GM23338 (cell line): ENCODE results near the gene CRMP1. TPM values are rescaled to one million over a fixed set of nuclear protein-coding genes. Genes with fewer than 3 reads are reported as not detected.

Experiments used
- ATAC-seq: fragments of 200-7000 bp; cut with Tn5 transposase; 3 replicates; pipeline ENCODE4 v1.9.1; 2020
- DNase-seq: peaks from one replicate; pipeline ENCODE4 v3.0.0-alpha.2; 2015; ENCODE audit warnings: low spot score
- H2AFZ ChIP-seq: fragments of 200-600 bp; sonication (generic); 2 replicates; pipeline ENCODE4 v1.8.0; 2016; ENCODE audit warnings: antibody characterized with exemption, mild to moderate bottlenecking, moderate library complexity
- H3F3A ChIP-seq: fragments of 200-600 bp; sonication (generic); replicated peaks from 2 replicates; pipeline ENCODE4 v1.8.0; 2017; ENCODE audit warnings: antibody characterized with exemption, mixed run types, low read depth
- H3K27ac ChIP-seq: fragments of 200-600 bp; sonication (generic); 2 replicates; pipeline ENCODE4 v1.6.1; 2016; ENCODE audit warnings: low read depth
- H3K27me3 ChIP-seq: fragments of 200-600 bp; sonication (generic); 2 replicates; pipeline ENCODE4 v1.8.0; 2016; ENCODE audit warnings: mild to moderate bottlenecking, mixed run types, moderate library complexity; ENCODE audit not compliant: insufficient read depth
- H3K36me3 ChIP-seq: fragments of 200-600 bp; sonication (generic); 2 replicates; pipeline ENCODE4 v1.8.0; 2016; ENCODE audit warnings: mild to moderate bottlenecking; ENCODE audit not compliant: insufficient read depth
- H3K4me1 ChIP-seq: fragments of 200-600 bp; sonication (generic); 2 replicates; pipeline ENCODE4 v1.8.0; 2016; ENCODE audit warnings: mild to moderate bottlenecking, moderate library complexity; ENCODE audit not compliant: insufficient read depth
- H3K4me2 ChIP-seq: fragments of 200-600 bp; sonication (generic); 2 replicates; pipeline ENCODE4 v1.7.1; 2017; ENCODE audit warnings: mixed run types
- H3K4me3 ChIP-seq: fragments of 200-600 bp; sonication (generic); 2 replicates; pipeline ENCODE4 v1.6.1; 2016; ENCODE audit warnings: mixed run types
- H3K79me2 ChIP-seq: fragments of 200-600 bp; sonication (generic); replicated peaks from 2 replicates; pipeline ENCODE4 v1.8.0; 2017; ENCODE audit warnings: mild to moderate bottlenecking; ENCODE audit not compliant: insufficient read depth
- H3K9me2 ChIP-seq: fragments of 200-600 bp; sonication (generic); 2 replicates; pipeline ENCODE4 v1.8.0; 2017; ENCODE audit not compliant: insufficient read depth
- H4K20me1 ChIP-seq: fragments of 200-600 bp; sonication (generic); replicated peaks from 2 replicates; pipeline ENCODE4 v1.8.0; 2017; ENCODE audit warnings: mild to moderate bottlenecking; ENCODE audit not compliant: insufficient read depth
- H3K27ac Mint-ChIP-seq: 2 replicates; pipeline ENCODE4 v1.8.0; 2020; ENCODE audit warnings: inconsistent platforms, mild to moderate bottlenecking, moderate library complexity, mixed read lengths
- H3K27me3 Mint-ChIP-seq: 3 replicates; pipeline ENCODE4 v1.8.0; 2022; ENCODE audit warnings: low read depth, mild to moderate bottlenecking, moderate library complexity, mixed read lengths, inconsistent platforms; ENCODE audit not compliant: insufficient read depth, poor library complexity
- H3K36me3 Mint-ChIP-seq: 3 replicates; pipeline ENCODE4 v1.8.0; 2021; ENCODE audit warnings: low read depth, mild to moderate bottlenecking, inconsistent platforms, moderate library complexity, mixed read lengths
- H3K4me1 Mint-ChIP-seq: 3 replicates; pipeline ENCODE4 v1.8.0; 2020; ENCODE audit warnings: mild to moderate bottlenecking, inconsistent platforms, mixed read lengths
- H3K4me3 Mint-ChIP-seq: 3 replicates; pipeline ENCODE4 v1.8.0; 2021; ENCODE audit warnings: moderate library complexity, mild to moderate bottlenecking, inconsistent platforms, mixed read lengths
- H3K9me3 Mint-ChIP-seq: 3 replicates; pipeline ENCODE4 v1.8.0; 2020; ENCODE audit warnings: moderate library complexity, mild to moderate bottlenecking, inconsistent platforms, mixed read lengths
- polyA plus RNA-seq: library from polyadenylated mRNA; unstranded; fragments of >200 nt; fragmentation: Nextera tagmentation; extraction: Ambion mirVana; gene quantifications from 2 replicates; pipeline ENCODE4 v1.2.1, GENCODE V29; 2016
- total RNA-seq: library from RNA; depleted of rRNA; stranded (reverse); fragments of >200 nt; shearing (Covaris generic); gene quantifications from 2 replicates; pipeline ENCODE4 v1.2.3, GENCODE V29; 2014
- TF ChIP-seq, protein P1 (sequence below): fragments of 250-450 bp; sonication (Bioruptor Pico); IDR thresholded peaks from 2 replicates; pipeline ENCODE4 v1.5.0; 2020; ENCODE audit warnings: mild to moderate bottlenecking, moderate library complexity
- TF ChIP-seq, protein P2 (sequence below): IDR thresholded peaks from one replicate; pipeline ENCODE4 v1.6.1; 2018; ENCODE audit warnings: antibody characterized with exemption; ENCODE audit not compliant: unreplicated experiment

Gene CRMP1
- total and polyA plus RNA-seq, 2 experiments from 2014 or later = 52.7 to 146 TPM

DNA sequence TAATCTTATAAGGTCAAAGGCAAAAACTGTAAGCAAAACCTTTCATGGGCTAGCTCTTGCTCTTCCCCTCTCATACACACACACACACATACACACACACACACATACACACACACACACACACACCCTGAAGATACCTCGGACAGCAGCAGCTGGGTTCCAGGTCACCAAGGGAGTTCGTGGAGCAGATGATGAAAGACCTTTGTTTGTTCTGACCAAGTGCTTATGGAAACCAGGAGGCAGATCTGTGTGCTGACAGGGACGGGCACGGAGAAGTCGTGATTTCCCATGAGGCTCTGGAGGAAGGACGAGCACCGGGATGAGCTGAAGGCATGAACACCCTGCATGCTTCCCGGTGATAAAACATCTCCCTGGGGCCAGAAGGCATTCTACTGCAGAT, 35.4 kb upstream of the CRMP1 start:
- peaks cover 10% of the 10 kb centered on the region; the same call in 1 of the 2 replicates for H3K4me1 ChIP-seq
- Mint-ChIP-seq H3K9me3 (no peaks in the 10 kb centered on the region), H3K36me3 (no peaks in the 10 kb centered on the region), H3K27me3 (peaks cover 10% of the 10 kb centered on the region), H3K4me3 (no peak overlapping the region), H3K4me1 (peaks cover 30% of the 10 kb centered on the region), H3K27ac (no peak overlapping the region)
- TF ChIP-seq, protein P1, sequence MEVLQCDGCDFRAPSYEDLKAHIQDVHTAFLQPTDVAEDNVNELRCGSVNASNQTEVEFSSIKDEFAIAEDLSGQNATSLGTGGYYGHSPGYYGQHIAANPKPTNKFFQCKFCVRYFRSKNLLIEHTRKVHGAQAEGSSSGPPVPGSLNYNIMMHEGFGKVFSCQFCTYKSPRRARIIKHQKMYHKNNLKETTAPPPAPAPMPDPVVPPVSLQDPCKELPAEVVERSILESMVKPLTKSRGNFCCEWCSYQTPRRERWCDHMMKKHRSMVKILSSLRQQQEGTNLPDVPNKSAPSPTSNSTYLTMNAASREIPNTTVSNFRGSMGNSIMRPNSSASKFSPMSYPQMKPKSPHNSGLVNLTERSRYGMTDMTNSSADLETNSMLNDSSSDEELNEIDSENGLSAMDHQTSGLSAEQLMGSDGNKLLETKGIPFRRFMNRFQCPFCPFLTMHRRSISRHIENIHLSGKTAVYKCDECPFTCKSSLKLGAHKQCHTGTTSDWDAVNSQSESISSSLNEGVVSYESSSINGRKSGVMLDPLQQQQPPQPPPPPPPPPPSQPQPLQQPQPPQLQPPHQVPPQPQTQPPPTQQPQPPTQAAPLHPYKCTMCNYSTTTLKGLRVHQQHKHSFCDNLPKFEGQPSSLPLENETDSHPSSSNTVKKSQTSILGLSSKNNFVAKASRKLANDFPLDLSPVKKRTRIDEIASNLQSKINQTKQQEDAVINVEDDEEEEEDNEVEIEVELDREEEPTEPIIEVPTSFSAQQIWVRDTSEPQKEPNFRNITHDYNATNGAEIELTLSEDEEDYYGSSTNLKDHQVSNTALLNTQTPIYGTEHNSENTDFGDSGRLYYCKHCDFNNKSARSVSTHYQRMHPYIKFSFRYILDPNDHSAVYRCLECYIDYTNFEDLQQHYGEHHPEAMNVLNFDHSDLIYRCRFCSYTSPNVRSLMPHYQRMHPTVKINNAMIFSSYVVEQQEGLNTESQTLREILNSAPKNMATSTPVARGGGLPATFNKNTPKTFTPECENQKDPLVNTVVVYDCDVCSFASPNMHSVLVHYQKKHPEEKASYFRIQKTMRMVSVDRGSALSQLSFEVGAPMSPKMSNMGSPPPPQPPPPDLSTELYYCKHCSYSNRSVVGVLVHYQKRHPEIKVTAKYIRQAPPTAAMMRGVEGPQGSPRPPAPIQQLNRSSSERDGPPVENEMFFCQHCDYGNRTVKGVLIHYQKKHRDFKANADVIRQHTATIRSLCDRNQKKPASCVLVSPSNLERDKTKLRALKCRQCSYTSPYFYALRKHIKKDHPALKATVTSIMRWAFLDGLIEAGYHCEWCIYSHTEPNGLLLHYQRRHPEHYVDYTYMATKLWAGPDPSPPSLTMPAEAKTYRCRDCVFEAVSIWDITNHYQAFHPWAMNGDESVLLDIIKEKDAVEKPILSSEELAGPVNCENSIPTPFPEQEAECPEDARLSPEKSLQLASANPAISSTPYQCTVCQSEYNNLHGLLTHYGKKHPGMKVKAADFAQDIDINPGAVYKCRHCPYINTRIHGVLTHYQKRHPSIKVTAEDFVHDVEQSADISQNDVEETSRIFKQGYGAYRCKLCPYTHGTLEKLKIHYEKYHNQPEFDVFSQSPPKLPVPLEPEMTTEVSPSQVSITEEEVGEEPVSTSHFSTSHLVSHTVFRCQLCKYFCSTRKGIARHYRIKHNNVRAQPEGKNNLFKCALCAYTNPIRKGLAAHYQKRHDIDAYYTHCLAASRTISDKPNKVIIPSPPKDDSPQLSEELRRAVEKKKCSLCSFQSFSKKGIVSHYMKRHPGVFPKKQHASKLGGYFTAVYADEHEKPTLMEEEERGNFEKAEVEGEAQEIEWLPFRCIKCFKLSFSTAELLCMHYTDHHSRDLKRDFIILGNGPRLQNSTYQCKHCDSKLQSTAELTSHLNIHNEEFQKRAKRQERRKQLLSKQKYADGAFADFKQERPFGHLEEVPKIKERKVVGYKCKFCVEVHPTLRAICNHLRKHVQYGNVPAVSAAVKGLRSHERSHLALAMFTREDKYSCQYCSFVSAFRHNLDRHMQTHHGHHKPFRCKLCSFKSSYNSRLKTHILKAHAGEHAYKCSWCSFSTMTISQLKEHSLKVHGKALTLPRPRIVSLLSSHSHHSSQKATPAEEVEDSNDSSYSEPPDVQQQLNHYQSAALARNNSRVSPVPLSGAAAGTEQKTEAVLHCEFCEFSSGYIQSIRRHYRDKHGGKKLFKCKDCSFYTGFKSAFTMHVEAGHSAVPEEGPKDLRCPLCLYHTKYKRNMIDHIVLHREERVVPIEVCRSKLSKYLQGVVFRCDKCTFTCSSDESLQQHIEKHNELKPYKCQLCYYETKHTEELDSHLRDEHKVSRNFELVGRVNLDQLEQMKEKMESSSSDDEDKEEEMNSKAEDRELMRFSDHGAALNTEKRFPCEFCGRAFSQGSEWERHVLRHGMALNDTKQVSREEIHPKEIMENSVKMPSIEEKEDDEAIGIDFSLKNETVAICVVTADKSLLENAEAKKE (CRISPR knock-in tag) = no peak
- TF ChIP-seq, protein P2, sequence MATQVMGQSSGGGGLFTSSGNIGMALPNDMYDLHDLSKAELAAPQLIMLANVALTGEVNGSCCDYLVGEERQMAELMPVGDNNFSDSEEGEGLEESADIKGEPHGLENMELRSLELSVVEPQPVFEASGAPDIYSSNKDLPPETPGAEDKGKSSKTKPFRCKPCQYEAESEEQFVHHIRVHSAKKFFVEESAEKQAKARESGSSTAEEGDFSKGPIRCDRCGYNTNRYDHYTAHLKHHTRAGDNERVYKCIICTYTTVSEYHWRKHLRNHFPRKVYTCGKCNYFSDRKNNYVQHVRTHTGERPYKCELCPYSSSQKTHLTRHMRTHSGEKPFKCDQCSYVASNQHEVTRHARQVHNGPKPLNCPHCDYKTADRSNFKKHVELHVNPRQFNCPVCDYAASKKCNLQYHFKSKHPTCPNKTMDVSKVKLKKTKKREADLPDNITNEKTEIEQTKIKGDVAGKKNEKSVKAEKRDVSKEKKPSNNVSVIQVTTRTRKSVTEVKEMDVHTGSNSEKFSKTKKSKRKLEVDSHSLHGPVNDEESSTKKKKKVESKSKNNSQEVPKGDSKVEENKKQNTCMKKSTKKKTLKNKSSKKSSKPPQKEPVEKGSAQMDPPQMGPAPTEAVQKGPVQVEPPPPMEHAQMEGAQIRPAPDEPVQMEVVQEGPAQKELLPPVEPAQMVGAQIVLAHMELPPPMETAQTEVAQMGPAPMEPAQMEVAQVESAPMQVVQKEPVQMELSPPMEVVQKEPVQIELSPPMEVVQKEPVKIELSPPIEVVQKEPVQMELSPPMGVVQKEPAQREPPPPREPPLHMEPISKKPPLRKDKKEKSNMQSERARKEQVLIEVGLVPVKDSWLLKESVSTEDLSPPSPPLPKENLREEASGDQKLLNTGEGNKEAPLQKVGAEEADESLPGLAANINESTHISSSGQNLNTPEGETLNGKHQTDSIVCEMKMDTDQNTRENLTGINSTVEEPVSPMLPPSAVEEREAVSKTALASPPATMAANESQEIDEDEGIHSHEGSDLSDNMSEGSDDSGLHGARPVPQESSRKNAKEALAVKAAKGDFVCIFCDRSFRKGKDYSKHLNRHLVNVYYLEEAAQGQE = peak; percentile 54
- no peak overlapping the region for H3K4me2 ChIP-seq
- H3K27me3 ChIP-seq = no peaks in the 10 kb centered on the region
- no peaks in the 10 kb centered on the region for H3K79me2 ChIP-seq
- H3K9me2 ChIP-seq = no peaks in the 10 kb centered on the region
- H3F3A ChIP-seq = no peaks in the 10 kb centered on the region
- H2AFZ ChIP-seq = no peak overlapping the region
- ATAC-seq (no peak), DNase-seq (no peak)
- no peak overlapping the region for H3K4me3 ChIP-seq
- H3K36me3 ChIP-seq = no peaks in the 10 kb centered on the region
- no peak overlapping the region for H3K27ac ChIP-seq
- no peaks in the 10 kb centered on the region for H4K20me1 ChIP-seq
